ENCODE results near the gene TSPAN17. TPM values are rescaled to one million over a fixed set of nuclear protein-coding genes. Genes with fewer than 3 reads are reported as not detected.

The TSPAN17 gene
- total and polyA plus RNA-seq, 5 donors: 15.8 to 23.7 (median 18.6) TPM

GRCh38 chr5:176624142-176624541, 23.1 kb upstream of the TSPAN17 start:
- Histone ChIP-seq H3K27ac (ENCODE audit: low read length) (no peak overlapping the region), H3K4me3 (ENCODE audit: low read length) (no peak overlapping the region), H3K9me3 (ENCODE audit: control insufficient read depth, low read length) (no peaks in the 10 kb centered on the region), H3K27me3 (ENCODE audit: control insufficient read depth, insufficient read depth) (no peaks in the 10 kb centered on the region), H3K4me1 (ENCODE audit: control insufficient read depth, insufficient read depth, low read length) (no peaks in the 10 kb centered on the region)
- intact Hi-C loops (cut with DNase I): no loop called here
- ATAC-seq (no peak), DNase-seq (peak in 1 of 3 donors; percentile 2)
- WGBS: 70% methylated on average over 4 of the region's 4 CpGs

GRCh38 chr5:176624938-176625337, 22.3 kb upstream of the TSPAN17 start:
- ATAC-seq: no peak
- no peaks in the 10 kb centered on the region for H3K4me1 ChIP-seq (ENCODE audit: control insufficient read depth, insufficient read depth, low read length)
- H3K4me3 ChIP-seq (ENCODE audit: low read length): no peak overlapping the region
- H3K27me3 ChIP-seq (ENCODE audit: control insufficient read depth, insufficient read depth): no peaks in the 10 kb centered on the region
- intact Hi-C loops (cut with DNase I): no loop called here
- no peaks in the 10 kb centered on the region for H3K9me3 ChIP-seq (ENCODE audit: control insufficient read depth, low read length)
- WGBS: 62% methylated on average over 9 of the region's 9 CpGs
- DNase-seq: peak in 1 of 3 donors; percentile 22
- H3K27ac ChIP-seq (ENCODE audit: low read length): no peak overlapping the region

GRCh38 chr5:176625512-176625911, 21.8 kb upstream of the TSPAN17 start:
- Histone ChIP-seq H3K27me3 (ENCODE audit: control insufficient read depth, insufficient read depth) (no peaks in the 10 kb centered on the region), H3K27ac (ENCODE audit: low read length) (no peak overlapping the region), H3K9me3 (ENCODE audit: control insufficient read depth, low read length) (no peaks in the 10 kb centered on the region), H3K4me3 (ENCODE audit: low read length) (no peak overlapping the region), H3K4me1 (ENCODE audit: control insufficient read depth, insufficient read depth, low read length) (no peaks in the 10 kb centered on the region)
- peak in 1 of 3 donors; percentile 9 for DNase-seq
- intact Hi-C loops (cut with DNase I): no loop called here
- no peak for ATAC-seq
- WGBS: 67% methylated on average over 2 of the region's 2 CpGs

GRCh38 chr5:176625966-176626875, 21.1 kb upstream of the TSPAN17 start:
- 44% methylated on average over 25 of the region's 25 CpGs for WGBS
- no peak overlapping the region for H3K4me3 ChIP-seq (ENCODE audit: low read length)
- no peak overlapping the region for H3K27ac ChIP-seq (ENCODE audit: low read length)
- no peaks in the 10 kb centered on the region for H3K9me3 ChIP-seq (ENCODE audit: control insufficient read depth, low read length)
- no peak for ATAC-seq
- no peaks in the 10 kb centered on the region for H3K27me3 ChIP-seq (ENCODE audit: control insufficient read depth, insufficient read depth)
- intact Hi-C loops (cut with DNase I): no loop called here
- DNase-seq: peak in 1 of 3 donors; percentile 7
- H3K4me1 ChIP-seq (ENCODE audit: control insufficient read depth, insufficient read depth, low read length): no peaks in the 10 kb centered on the region

DNA sequence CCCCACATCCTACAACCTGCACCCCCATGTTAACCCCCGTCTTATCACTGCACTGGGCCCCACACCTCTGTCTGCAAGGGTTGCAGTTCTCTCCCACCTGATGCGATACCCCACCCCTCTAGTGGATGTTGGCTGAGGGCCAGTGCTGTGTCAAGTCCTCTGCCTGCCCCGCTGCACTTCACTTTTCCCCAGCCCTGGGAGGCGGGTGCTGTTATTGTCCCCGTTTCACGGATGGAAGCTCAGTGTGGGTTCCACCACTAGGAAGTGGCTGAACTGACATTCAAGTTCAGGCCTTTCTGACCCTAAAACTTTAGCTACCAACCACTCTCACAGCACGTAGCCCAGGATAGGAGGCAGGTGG, 20.4 kb upstream of the TSPAN17 start:
- no peak overlapping the region for H3K4me3 ChIP-seq (ENCODE audit: low read length)
- DNase-seq (peak in 2 of 3 donors; percentile 35 to 55), ATAC-seq (no peak)
- H3K9me3 ChIP-seq (ENCODE audit: control insufficient read depth, low read length): no peaks in the 10 kb centered on the region
- no peaks in the 10 kb centered on the region for H3K4me1 ChIP-seq (ENCODE audit: control insufficient read depth, insufficient read depth, low read length)
- no peak overlapping the region for H3K27ac ChIP-seq (ENCODE audit: low read length)
- WGBS: 53% methylated on average over 7 of the region's 7 CpGs
- intact Hi-C loops (cut with DNase I): no loop called here
- no peaks in the 10 kb centered on the region for H3K27me3 ChIP-seq (ENCODE audit: control insufficient read depth, insufficient read depth)

- no peak overlapping the region for H3K27ac ChIP-seq (ENCODE audit: low read length)
- no peak overlapping the region for H3K4me3 ChIP-seq (ENCODE audit: low read length)
- intact Hi-C loops (cut with DNase I): no loop called here
- H3K4me1 ChIP-seq (ENCODE audit: control insufficient read depth, insufficient read depth, low read length): no peaks in the 10 kb centered on the region
- ATAC-seq (no peak), DNase-seq (peak in 1 of 3 donors; percentile 13)
- no peaks in the 10 kb centered on the region for H3K9me3 ChIP-seq (ENCODE audit: control insufficient read depth, low read length)
- no peaks in the 10 kb centered on the region for H3K27me3 ChIP-seq (ENCODE audit: control insufficient read depth, insufficient read depth)
- WGBS: 74% methylated on average over 5 of the region's 5 CpGs
Observed at GRCh38 chr5:176627582-176627981, 19.7 kb upstream of the TSPAN17 start.

- DNase-seq: peak in 1 of 3 donors; percentile 5
- Histone ChIP-seq H3K27me3 (ENCODE audit: control insufficient read depth, insufficient read depth) (no peaks in the 10 kb centered on the region), H3K9me3 (ENCODE audit: control insufficient read depth, low read length) (no peaks in the 10 kb centered on the region), H3K27ac (ENCODE audit: low read length) (no peak overlapping the region), H3K4me1 (ENCODE audit: control insufficient read depth, insufficient read depth, low read length) (no peaks in the 10 kb centered on the region), H3K4me3 (ENCODE audit: low read length) (no peak overlapping the region)
- 55% methylated on average over 13 of the region's 13 CpGs for WGBS
- ATAC-seq: no peak
- intact Hi-C loops (cut with DNase I): no loop called here
Observed at GRCh38 chr5:176628406-176629228, 18.7 kb upstream of the TSPAN17 start.

DNA sequence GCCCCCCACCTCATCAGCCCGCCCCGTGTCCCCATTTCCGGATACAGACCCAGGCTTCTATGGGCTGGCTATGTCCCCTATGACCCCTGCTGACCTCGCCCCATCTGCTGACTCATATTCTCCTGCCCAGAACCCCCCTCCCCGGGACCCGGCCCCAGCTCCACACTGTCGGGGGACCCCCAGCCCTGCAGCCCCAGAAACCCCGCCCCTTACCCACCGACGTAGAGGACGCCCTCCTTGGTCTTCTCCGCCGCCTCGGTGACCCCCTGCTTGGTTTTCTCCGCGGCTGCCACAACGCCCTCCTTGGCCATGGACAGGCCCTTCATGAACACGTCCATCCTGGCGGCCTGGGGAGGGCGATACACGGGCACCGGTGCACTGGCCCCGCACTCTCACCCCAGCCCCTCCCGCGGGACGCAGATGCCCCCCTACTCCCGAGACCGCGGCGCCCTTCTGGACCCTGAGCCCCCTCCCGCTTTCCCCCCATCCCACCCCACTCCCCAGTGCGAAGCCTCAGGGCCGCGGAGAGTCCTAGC, 17.9 kb upstream of the TSPAN17 start:
- DNase-seq: peak in 1 of 3 donors; percentile 38
- 5% methylated on average over 34 of the region's 34 CpGs for WGBS
- no peaks in the 10 kb centered on the region for H3K27me3 ChIP-seq (ENCODE audit: control insufficient read depth, insufficient read depth)
- no peak overlapping the region for H3K27ac ChIP-seq (ENCODE audit: low read length)
- peak in 1 of 2 donors; percentile 4 for ATAC-seq
- intact Hi-C loops (cut with DNase I): no loop called here
- H3K4me3 ChIP-seq (ENCODE audit: low read length): no peak overlapping the region
- H3K9me3 ChIP-seq (ENCODE audit: control insufficient read depth, low read length): no peaks in the 10 kb centered on the region
- no peaks in the 10 kb centered on the region for H3K4me1 ChIP-seq (ENCODE audit: control insufficient read depth, insufficient read depth, low read length)

DNA sequence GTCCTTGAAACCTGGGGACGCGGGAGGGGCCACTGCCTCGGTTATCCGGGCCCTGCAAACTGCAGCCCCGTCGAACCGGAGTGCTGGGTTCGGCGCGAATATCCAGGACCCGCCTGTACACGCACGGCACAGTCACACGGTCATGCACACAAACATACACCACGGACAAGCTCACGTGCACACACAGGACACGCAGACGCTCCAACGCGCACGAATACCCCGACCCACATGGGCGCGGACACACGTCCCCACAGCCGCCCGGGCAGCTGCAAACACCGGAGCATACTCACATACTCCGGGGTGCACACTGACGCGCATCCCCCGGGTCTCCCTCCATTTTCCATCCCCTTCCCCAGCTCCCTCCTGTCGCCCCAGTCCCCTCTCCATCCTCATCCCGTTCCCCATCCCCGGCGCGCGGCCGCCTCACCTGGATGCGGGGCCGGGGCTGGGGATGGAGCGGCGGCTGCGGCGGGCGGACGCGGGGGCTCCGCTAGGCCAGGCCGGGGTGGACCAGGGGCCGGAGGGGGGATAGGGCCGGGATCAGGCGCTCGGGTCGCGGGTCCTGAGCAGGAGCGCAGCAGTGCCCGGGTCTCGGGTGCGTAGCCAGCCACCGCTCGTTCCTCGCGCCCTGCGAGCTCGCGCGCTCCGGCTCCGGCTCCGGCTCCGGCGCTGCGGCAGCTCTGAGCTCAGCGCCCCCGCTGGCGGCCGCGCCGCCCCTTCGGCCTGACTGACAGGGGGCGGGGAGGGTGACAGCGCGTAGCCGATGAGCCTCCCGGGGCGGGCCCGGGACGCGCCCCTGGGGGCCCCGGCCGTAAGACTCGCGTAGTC, 17.2 kb upstream of the TSPAN17 start, which contains the start of the genes EIF4E1B and SNCB:
TSS of gene EIF4E1B (plus strand) at position 823 of the 828 bp plus-strand sequence. CDS start 12,113 bp downstream, outside the sequence.
TSS of gene SNCB (minus strand) at position 682 of the 828 bp plus-strand sequence. CDS start 880 bp downstream, outside the sequence.
- Histone ChIP-seq H3K27ac (ENCODE audit: low read length) (no peak within 1 kb of the TSS), H3K27me3 (ENCODE audit: control insufficient read depth, insufficient read depth) (no peaks in the 10 kb centered on the region), H3K4me3 (ENCODE audit: low read length) (peak within 1 kb of the TSS; percentile 33), H3K4me1 (ENCODE audit: control insufficient read depth, insufficient read depth, low read length) (no peaks in the 10 kb centered on the region), H3K9me3 (ENCODE audit: control insufficient read depth, low read length) (no peaks in the 10 kb centered on the region)
- DNase-seq: peak in 2 of 3 donors; percentile 73 to 76
- ATAC-seq: peak; percentile 83
- under 1% methylated on average over 94 of the region's 94 CpGs for WGBS
- intact Hi-C loops (cut with DNase I): loop anchor here in 1 of 4 donors (10.0 kb wide), 1 partner anchor 55 kb away; no protein-coding TSS in a partner anchor

DNA sequence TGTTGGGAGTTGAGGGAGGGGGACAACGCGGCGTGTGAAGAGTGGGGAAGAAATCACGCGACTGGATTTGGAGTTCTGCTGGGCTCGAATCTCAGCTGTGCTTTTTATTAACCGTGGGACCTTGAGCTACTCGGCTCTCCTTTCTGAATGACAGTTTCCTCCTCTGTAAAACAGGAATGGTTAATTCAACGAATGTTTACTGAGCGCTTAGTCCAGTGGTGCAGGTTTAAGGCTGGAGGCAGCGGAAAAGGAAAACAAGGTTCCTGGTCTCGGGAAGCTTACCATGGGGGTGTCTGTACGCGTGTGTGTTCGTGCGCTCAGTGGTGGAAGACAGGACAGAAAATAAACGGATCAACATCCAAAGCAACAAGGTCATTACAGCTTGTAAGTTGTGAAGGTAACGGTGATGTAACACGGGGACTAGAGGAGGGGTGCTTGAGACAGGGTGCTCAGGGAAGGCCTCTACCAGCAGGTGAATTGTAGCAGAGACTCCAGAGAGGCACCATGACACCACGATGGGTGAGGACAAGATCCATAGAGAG, 16.5 kb upstream of the TSPAN17 start:
- ATAC-seq (no peak), DNase-seq (peak in 1 of 3 donors; percentile 6)
- no peak overlapping the region for H3K27ac ChIP-seq (ENCODE audit: low read length)
- no peaks in the 10 kb centered on the region for H3K4me1 ChIP-seq (ENCODE audit: control insufficient read depth, insufficient read depth, low read length)
- intact Hi-C loops (cut with DNase I): loop anchor here in 1 of 4 donors (10.0 kb wide), 1 partner anchor 56 kb away; no protein-coding TSS in a partner anchor
- H3K9me3 ChIP-seq (ENCODE audit: control insufficient read depth, low read length): no peaks in the 10 kb centered on the region
- WGBS: 9% methylated on average over 20 of the region's 20 CpGs
- peak overlapping the region; percentile 33 for H3K4me3 ChIP-seq (ENCODE audit: low read length)
- no peaks in the 10 kb centered on the region for H3K27me3 ChIP-seq (ENCODE audit: control insufficient read depth, insufficient read depth)

Data from right cardiac atrium (tissue), 5 donors.